ENCODE data around the gene MYH1. TPM values are rescaled to one million over a fixed set of nuclear protein-coding genes. Genes with fewer than 3 reads are reported as not detected.
"Not testable (repeated sequence)": the region's sequence is repeated elsewhere in the genome, so short reads cannot be mapped to it uniquely, and the experiment has no call there.

MYH1 gene
- total and polyA plus RNA-seq, 8 donors, result 0.05 to 2.0 TPM; not detected in 6

- no peak overlapping the region for H3K4me3 ChIP-seq
- DNase-seq, result no peak
- no peaks in the 10 kb centered on the region for H3K27me3 ChIP-seq
- no peaks in the 10 kb centered on the region for H3K9me3 ChIP-seq
- 47 to 59% (median 53%) methylated on average over 5 of the region's 5 CpGs for WGBS, 5 donors
- H3K36me3 ChIP-seq, result no peaks in the 10 kb centered on the region
- TF ChIP-seq POLR2AphosphoS5 (IDR thresholded peaks at IDR 0.05) (no peak), POLR2A (IDR thresholded peaks at IDR 0.05) (no peak), EP300 (IDR thresholded peaks at IDR 0.05) (no peak), CTCF (IDR thresholded peaks at IDR 0.05) (no peak)
- peaks cover 0 to 5% (median 0%) of the 10 kb centered on the region in 4 donors for H3K4me1 ChIP-seq
- no peak overlapping the region for H3K27ac ChIP-seq
- intact Hi-C loops (cut with DNase I; ENCODE audit: low total_unique reads), result no loop called here
Measured at GRCh38 chr17:10556301-10557005, 38.1 kb upstream of the MYH1 start.

GRCh38 chr17:10550014-10550413 lies 31.7 kb upstream of the MYH1 start:
- no peak for DNase-seq
- 74 to 85% (median 78%) methylated on average over 4 of the region's 4 CpGs for WGBS, 5 donors
- no peaks in the 10 kb centered on the region for H3K4me1 ChIP-seq
- no peak overlapping the region for H3K27ac ChIP-seq
- intact Hi-C loops (cut with DNase I; ENCODE audit: low total_unique reads), result no loop called here
- TF ChIP-seq EP300 (IDR thresholded peaks at IDR 0.05), result no peak
- no peak for TF ChIP-seq POLR2AphosphoS5 (IDR thresholded peaks at IDR 0.05)
- no peak for TF ChIP-seq CTCF (IDR thresholded peaks at IDR 0.05)
- TF ChIP-seq POLR2A (IDR thresholded peaks at IDR 0.05), result no peak
- H3K9me3 ChIP-seq, result no peaks in the 10 kb centered on the region
- H3K36me3 ChIP-seq, result no peaks in the 10 kb centered on the region
- H3K27me3 ChIP-seq, result no peaks in the 10 kb centered on the region
- H3K4me3 ChIP-seq, result no peak overlapping the region

GRCh38 chr17:10549096-10549842 lies 30.9 kb upstream of the MYH1 start, which contains the start of gene MYH2:
MYH2 (minus strand) TSS chr17:10549658; CDS start chr17:10547920, 1,738 bp downstream.
- H3K9me3 ChIP-seq, result no peaks in the 10 kb centered on the region
- no peak for TF ChIP-seq POLR2A (IDR thresholded peaks at IDR 0.05)
- no peak for TF ChIP-seq POLR2AphosphoS5 (IDR thresholded peaks at IDR 0.05)
- no peak for TF ChIP-seq CTCF (IDR thresholded peaks at IDR 0.05)
- no peak for TF ChIP-seq EP300 (IDR thresholded peaks at IDR 0.05)
- H3K36me3 ChIP-seq, result no peaks in the 10 kb centered on the region
- no peaks in the 10 kb centered on the region for H3K4me1 ChIP-seq
- no peak within 1 kb of the TSS for H3K4me3 ChIP-seq
- 39 to 50% (median 45%) methylated on average over 9 of the region's 9 CpGs for WGBS, 5 donors
- H3K27ac ChIP-seq, result no peak within 1 kb of the TSS
- no peak for DNase-seq
- intact Hi-C loops (cut with DNase I; ENCODE audit: low total_unique reads), result no loop called here
- no peaks in the 10 kb centered on the region for H3K27me3 ChIP-seq

GRCh38 chr17:10547351-10547750 lies 29.0 kb upstream of the MYH1 start:
- intact Hi-C loops (cut with DNase I; ENCODE audit: low total_unique reads), result no loop called here
- H3K27me3 ChIP-seq, result no peaks in the 10 kb centered on the region
- H3K27ac ChIP-seq, result no peak overlapping the region
- TF ChIP-seq POLR2AphosphoS5 (IDR thresholded peaks at IDR 0.05) (no peak), POLR2A (IDR thresholded peaks at IDR 0.05) (no peak), EP300 (IDR thresholded peaks at IDR 0.05) (no peak), CTCF (IDR thresholded peaks at IDR 0.05) (no peak)
- H3K4me3 ChIP-seq, result no peak overlapping the region
- H3K4me1 ChIP-seq, result no peaks in the 10 kb centered on the region
- DNase-seq, result no peak
- peaks cover 0 to 5% (median 0%) of the 10 kb centered on the region in 4 donors for H3K9me3 ChIP-seq
- H3K36me3 ChIP-seq, result no peaks in the 10 kb centered on the region
- WGBS, 5 donors, result 58 to 77% (median 67%) methylated on average over 6 of the region's 6 CpGs

GRCh38 chr17:10543486-10543885 lies 25.1 kb upstream of the MYH1 start:
- DNase-seq; intact Hi-C loops (cut with DNase I; ENCODE audit: low total_unique reads); H3K4me1 ChIP-seq; H3K4me3 ChIP-seq; H3K27ac ChIP-seq; H3K36me3 ChIP-seq; H3K27me3 ChIP-seq: not testable (repeated sequence)
- H3K9me3 ChIP-seq, result peaks cover 7 to 25% (median 17%) of the 10 kb centered on the region in 4 donors
- 58 to 70% (median 65%) methylated on average over 5 of the region's 5 CpGs for WGBS, 5 donors

- H3K4me1 ChIP-seq; H3K36me3 ChIP-seq; intact Hi-C loops (cut with DNase I; ENCODE audit: low total_unique reads); DNase-seq; H3K4me3 ChIP-seq; H3K27ac ChIP-seq; H3K27me3 ChIP-seq: not testable (repeated sequence)
- 92 to 96% (median 93%) methylated on average over 6 of the region's 6 CpGs for WGBS, 5 donors
- peaks cover 7 to 25% (median 17%) of the 10 kb centered on the region in 4 donors for H3K9me3 ChIP-seq
Measured at GRCh38 chr17:10541179-10541578, 22.8 kb upstream of the MYH1 start.
